ENCODE measurements around the gene HNRNPA0. TPM values are rescaled to one million over a fixed set of nuclear protein-coding genes. Genes with fewer than 3 reads are reported as not detected.

The HNRNPA0 gene
- total and polyA plus RNA-seq, 12 donors, result 7.9 to 23.8 (median 17.4) TPM

DNA sequence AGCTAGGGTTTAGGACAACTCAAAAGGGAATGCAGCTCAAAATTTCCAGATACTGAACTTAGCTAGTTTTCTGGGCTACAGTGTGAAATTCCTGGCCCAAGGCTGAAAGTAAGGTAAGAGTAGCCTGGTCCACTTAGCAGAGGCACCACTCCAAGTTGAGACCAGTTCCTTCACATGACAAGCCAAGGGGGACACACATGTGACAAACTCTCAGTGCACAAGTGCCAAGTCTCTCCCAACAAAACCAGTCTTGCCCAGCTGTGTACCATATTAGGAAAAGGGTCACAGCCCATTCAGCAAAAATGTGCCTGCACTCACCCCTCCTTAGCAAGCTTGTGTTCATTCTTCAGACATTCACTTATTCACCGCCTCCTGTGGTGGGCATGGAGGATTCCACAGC is 46.1 kb downstream of the HNRNPA0 start:
- intact Hi-C loops (cut with DNase I), result no loop called here
- H3K4me3 ChIP-seq, result no peak overlapping the region
- WGBS, 2 donors, result 90 to 98% methylated on average over 1 of the region's 1 CpG
- H3K4me1 ChIP-seq, result peaks cover 0 to 32% (median 4%) of the 10 kb centered on the region in 9 donors
- peaks cover 0 to 48% (median 2%) of the 10 kb centered on the region in 9 donors for H3K36me3 ChIP-seq
- DNase-seq (no peak), ATAC-seq (peak in 6 of 8 donors; percentile 39 to 83 (median 47))
- TF ChIP-seq, protein P1, sequence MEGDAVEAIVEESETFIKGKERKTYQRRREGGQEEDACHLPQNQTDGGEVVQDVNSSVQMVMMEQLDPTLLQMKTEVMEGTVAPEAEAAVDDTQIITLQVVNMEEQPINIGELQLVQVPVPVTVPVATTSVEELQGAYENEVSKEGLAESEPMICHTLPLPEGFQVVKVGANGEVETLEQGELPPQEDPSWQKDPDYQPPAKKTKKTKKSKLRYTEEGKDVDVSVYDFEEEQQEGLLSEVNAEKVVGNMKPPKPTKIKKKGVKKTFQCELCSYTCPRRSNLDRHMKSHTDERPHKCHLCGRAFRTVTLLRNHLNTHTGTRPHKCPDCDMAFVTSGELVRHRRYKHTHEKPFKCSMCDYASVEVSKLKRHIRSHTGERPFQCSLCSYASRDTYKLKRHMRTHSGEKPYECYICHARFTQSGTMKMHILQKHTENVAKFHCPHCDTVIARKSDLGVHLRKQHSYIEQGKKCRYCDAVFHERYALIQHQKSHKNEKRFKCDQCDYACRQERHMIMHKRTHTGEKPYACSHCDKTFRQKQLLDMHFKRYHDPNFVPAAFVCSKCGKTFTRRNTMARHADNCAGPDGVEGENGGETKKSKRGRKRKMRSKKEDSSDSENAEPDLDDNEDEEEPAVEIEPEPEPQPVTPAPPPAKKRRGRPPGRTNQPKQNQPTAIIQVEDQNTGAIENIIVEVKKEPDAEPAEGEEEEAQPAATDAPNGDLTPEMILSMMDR (IDR thresholded peaks at IDR 0.05), result no peak
- H3K27me3 ChIP-seq, result no peaks in the 10 kb centered on the region
- no peak overlapping the region for H3K27ac ChIP-seq
- H3K9me3 ChIP-seq, result peaks cover 0 to 6% (median under 1%) of the 10 kb centered on the region in 11 donors

DNA sequence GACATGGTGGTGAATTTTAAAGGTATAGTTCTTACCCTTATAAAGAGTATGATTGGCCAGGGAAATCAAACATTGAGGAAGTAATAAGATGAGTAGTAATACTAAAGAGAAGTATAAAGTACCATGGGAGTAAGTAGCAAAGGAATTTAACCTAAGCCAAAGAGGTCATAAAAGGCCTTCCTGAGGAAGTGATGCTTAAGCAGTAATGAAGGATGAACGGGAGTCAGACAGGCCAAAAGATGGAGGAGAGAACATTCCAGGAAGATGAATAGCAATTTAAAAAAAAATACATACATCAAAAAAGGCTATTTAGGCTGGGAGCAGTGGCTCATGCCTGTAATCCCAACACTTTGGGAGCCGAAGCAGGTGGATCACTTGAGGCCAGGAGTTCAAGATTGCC is 47.3 kb downstream of the HNRNPA0 start:
- DNase-seq (no peak), ATAC-seq (no peak)
- TF ChIP-seq, protein P1 (IDR thresholded peaks at IDR 0.05), result no peak
- peaks cover 0 to 32% (median 4%) of the 10 kb centered on the region in 9 donors for H3K4me1 ChIP-seq
- intact Hi-C loops (cut with DNase I), result no loop called here
- H3K27ac ChIP-seq, result no peak overlapping the region
- H3K9me3 ChIP-seq, result no peaks in the 10 kb centered on the region
- H3K27me3 ChIP-seq, result no peaks in the 10 kb centered on the region
- peaks cover 0 to 48% (median 2%) of the 10 kb centered on the region in 9 donors for H3K36me3 ChIP-seq
- 79 to 83% methylated on average over 2 of the region's 2 CpGs for WGBS, 2 donors
- H3K4me3 ChIP-seq, result no peak overlapping the region

DNA sequence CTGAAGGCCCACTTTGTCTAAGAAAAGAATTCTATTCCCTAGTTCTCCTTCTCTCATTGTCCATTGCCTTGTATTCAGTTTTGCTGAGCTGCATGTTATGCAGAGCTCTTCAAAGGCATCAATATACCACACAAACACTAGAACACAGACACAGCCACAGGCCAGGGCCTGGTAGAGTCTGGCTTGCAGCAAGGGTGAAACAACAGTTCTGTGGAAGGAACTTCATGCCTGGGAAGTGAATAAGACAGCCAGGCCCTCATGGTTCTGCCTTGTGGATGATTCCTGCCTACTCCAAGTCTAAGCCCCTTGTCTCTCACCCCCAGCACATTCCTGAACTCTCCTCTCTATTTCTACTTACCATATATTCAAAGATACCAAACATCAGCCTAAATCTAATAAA is 49.1 kb downstream of the HNRNPA0 start:
- Histone ChIP-seq H3K9me3 (no peaks in the 10 kb centered on the region), H3K27me3 (no peaks in the 10 kb centered on the region)

GRCh38 chr5:137703565-137703964 is 50.6 kb downstream of the HNRNPA0 start:
- TF ChIP-seq, protein P1 (IDR thresholded peaks at IDR 0.05), result no peak
- no peak for ATAC-seq
- intact Hi-C loops (cut with DNase I), result loop anchor here in 1 of 10 donors (5.0 kb wide), 1 partner anchor 36 kb away; no protein-coding TSS in a partner anchor
- Histone ChIP-seq H3K27me3 (no peaks in the 10 kb centered on the region), H3K4me1 (peaks cover 11 to 26% (median 17%) of the 10 kb centered on the region in 9 donors), H3K4me3 (no peak overlapping the region), H3K36me3 (peaks cover 0 to 49% (median 2%) of the 10 kb centered on the region in 9 donors), H3K9me3 (no peaks in the 10 kb centered on the region), H3K27ac (no peak overlapping the region)
- DNase-seq, result no peak
- 93 to 94% methylated on average over 5 of the region's 5 CpGs for WGBS, 2 donors

More for the DNA sequence above, 49.1 kb downstream of the HNRNPA0 start:
- intact Hi-C loops (cut with DNase I), result no loop called here
- DNase-seq (no peak), ATAC-seq (no peak)
- H3K4me3 ChIP-seq, result no peak overlapping the region
- H3K4me1 ChIP-seq, result peaks cover 1 to 28% (median 7%) of the 10 kb centered on the region in 9 donors
- TF ChIP-seq, protein P1 (IDR thresholded peaks at IDR 0.05), result no peak
- H3K27ac ChIP-seq, result no peak overlapping the region
- H3K36me3 ChIP-seq, result peaks cover 0 to 55% (median 2%) of the 10 kb centered on the region in 9 donors

Data from heart right ventricle (tissue), 16 donors.